ENCODE results near the gene ADGRL3.

DNA sequence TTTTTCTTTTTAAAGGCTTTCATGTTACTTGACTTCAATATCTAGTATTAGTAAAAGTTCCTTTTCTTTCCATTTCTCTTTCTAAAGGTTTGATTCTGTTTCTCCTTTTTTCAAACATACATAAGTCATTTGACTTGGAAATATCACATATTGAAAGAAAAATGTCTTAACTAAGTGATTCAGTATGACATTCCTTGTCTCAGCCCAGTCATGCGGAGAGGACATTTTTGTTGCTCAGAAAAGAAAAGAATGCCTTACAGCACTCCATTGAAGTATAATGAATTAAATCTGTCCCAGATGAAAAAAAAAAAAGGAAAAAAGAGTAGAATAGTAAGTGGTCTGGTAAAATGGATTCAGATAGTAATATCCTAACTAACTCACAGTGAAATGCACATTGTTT, 466.1 kb downstream of the ADGRL3 start:
- TF ChIP-seq, protein P1, sequence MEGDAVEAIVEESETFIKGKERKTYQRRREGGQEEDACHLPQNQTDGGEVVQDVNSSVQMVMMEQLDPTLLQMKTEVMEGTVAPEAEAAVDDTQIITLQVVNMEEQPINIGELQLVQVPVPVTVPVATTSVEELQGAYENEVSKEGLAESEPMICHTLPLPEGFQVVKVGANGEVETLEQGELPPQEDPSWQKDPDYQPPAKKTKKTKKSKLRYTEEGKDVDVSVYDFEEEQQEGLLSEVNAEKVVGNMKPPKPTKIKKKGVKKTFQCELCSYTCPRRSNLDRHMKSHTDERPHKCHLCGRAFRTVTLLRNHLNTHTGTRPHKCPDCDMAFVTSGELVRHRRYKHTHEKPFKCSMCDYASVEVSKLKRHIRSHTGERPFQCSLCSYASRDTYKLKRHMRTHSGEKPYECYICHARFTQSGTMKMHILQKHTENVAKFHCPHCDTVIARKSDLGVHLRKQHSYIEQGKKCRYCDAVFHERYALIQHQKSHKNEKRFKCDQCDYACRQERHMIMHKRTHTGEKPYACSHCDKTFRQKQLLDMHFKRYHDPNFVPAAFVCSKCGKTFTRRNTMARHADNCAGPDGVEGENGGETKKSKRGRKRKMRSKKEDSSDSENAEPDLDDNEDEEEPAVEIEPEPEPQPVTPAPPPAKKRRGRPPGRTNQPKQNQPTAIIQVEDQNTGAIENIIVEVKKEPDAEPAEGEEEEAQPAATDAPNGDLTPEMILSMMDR (IDR thresholded peaks at IDR 0.05), result no peak
- TF ChIP-seq POLR2A (IDR thresholded peaks at IDR 0.05) (no peak), EP300 (IDR thresholded peaks at IDR 0.05) (no peak), POLR2AphosphoS5 (IDR thresholded peaks at IDR 0.05) (no peak)
